ENCODE results near the gene SND1.
A peak's percentile ranks its signal among the peaks of the same experiment; 100 is the strongest.
"Not testable (repeated sequence)": the region's sequence is repeated elsewhere in the genome, so short reads cannot be mapped to it uniquely, and the experiment has no call there.

SND1 gene

GRCh38 chr7:127810113-127810512 lies 158.1 kb downstream of the SND1 start:
- DNase-seq, result no peak

GRCh38 chr7:127810696-127811660 lies 159.0 kb downstream of the SND1 start:
- DNase-seq, result no peak

GRCh38 chr7:127812540-127812939 lies 160.5 kb downstream of the SND1 start:
- DNase-seq, result no peak

- DNase-seq, result no peak
Measured at GRCh38 chr7:127813991-127814541, 162.1 kb downstream of the SND1 start.

- DNase-seq, result no peak
Measured at GRCh38 chr7:127815631-127816145, 163.7 kb downstream of the SND1 start.

- DNase-seq, result no peak
Measured at GRCh38 chr7:127816354-127817190, 164.6 kb downstream of the SND1 start.

GRCh38 chr7:127817466-127817865 lies 165.5 kb downstream of the SND1 start:
- DNase-seq, result no peak

GRCh38 chr7:127818306-127818705 lies 166.3 kb downstream of the SND1 start:
- no peak for DNase-seq

GRCh38 chr7:127819975-127820731 lies 168.2 kb downstream of the SND1 start:
- DNase-seq, result peak; percentile 69

- DNase-seq, result no peak
Measured at GRCh38 chr7:127820732-127821085, 168.7 kb downstream of the SND1 start.

- no peak for DNase-seq
Measured at GRCh38 chr7:127821146-127821545, 169.2 kb downstream of the SND1 start.

- DNase-seq, result no peak
Measured at GRCh38 chr7:127822822-127823508, 171.0 kb downstream of the SND1 start.

GRCh38 chr7:127824682-127825081 lies 172.7 kb downstream of the SND1 start:
- peak; percentile 43 for DNase-seq

- DNase-seq, result no peak
Measured at GRCh38 chr7:127828843-127829500, 177.0 kb downstream of the SND1 start.

GRCh38 chr7:127831318-127832219 lies 179.6 kb downstream of the SND1 start:
- no peak for DNase-seq

- DNase-seq, result no peak
Measured at GRCh38 chr7:127832592-127832991, 180.6 kb downstream of the SND1 start.

GRCh38 chr7:127833641-127834040 lies 181.6 kb downstream of the SND1 start:
- DNase-seq, result no peak

GRCh38 chr7:127835679-127836078 lies 183.7 kb downstream of the SND1 start:
- DNase-seq, result no peak

- DNase-seq, result not testable (repeated sequence)
Measured at GRCh38 chr7:127837816-127838410, 185.9 kb downstream of the SND1 start.
